Heart left ventricle (tissue), 13 donors: ENCODE results near the gene DIP2B.

Experiments used
- CTCF ChIP-seq, 12 donors: fragments of 200-600 bp; sonication (generic) in 4 of 12; IDR thresholded peaks; one replicate each; pipeline versions ENCODE4 v1.5.0 to v1.8.0; 2018 to 2022; ENCODE audit warnings: antibody characterized with exemption in 12 of 12, mild to moderate bottlenecking in 5 of 12
- POLR2A ChIP-seq, 2 donors: fragments of 450-650 bp; IDR thresholded peaks; one replicate each; pipeline ENCODE4 v1.6.1; 2017; ENCODE audit warnings: antibody characterized with exemption in 2 of 2, mild to moderate bottlenecking in 2 of 2, moderate library complexity in 2 of 2
- donor health status: ischemic (EF 13 %, LVEDD 7.1; RV severe dilation, severe dysfunction).
- donor health status: DM: no; HTN: yes; CAD: no.
- donor health status: DM: no; HTN: no; CAD: no.
- donor health status: ischemic (EF 25% LVEDD 6.9; RV normal size, moderate dysfunction).
- donor health status: ischemic (EF 25% LVEDD 5.7; RV mildly dilated, moderate dysfunction).
- donor health status: ischemic (EF 35%, LVEDD 5.7; RV mildly dilated, moderate dysfunction).
- donor health status: nonischemic (EF 11% LVEDD 7.7; RV severe dilation, severe dysfunction).
- donor health status: DM: yes; HTN: yes; CAD: no.
- donor health status: PGD.
- donor health status: ischemic (EF 29% LVEDD 5.4; RV normal size, mild dysfunction).
- donor health status: nonischemic (EF 23%, LVEDD 6.1; RV moderate dilation, normal function).

- TF ChIP-seq CTCF (IDR thresholded peaks at IDR 0.05) (no peak), POLR2A (IDR thresholded peaks at IDR 0.05) (no peak)
Observed at GRCh38 chr12:50555471-50555885, 50.7 kb downstream of the DIP2B start.
